ENCODE results near the gene KBTBD12.

GRCh38 chr3:127998596-127998995 lies 83.6 kb downstream of the KBTBD12 start:
- TF ChIP-seq POLR2A (IDR thresholded peaks at IDR 0.05; ENCODE audit: low read depth, low read length) (no peak), EZH2 (IDR thresholded peaks at IDR 0.05; ENCODE audit: borderline replicate concordance, low read depth, low read length, severe bottlenecking) (no peak), POLR2AphosphoS5 (IDR thresholded peaks at IDR 0.05; ENCODE audit: insufficient read depth, low read depth, low read length) (no peak), JUN (IDR thresholded peaks at IDR 0.05; ENCODE audit: borderline replicate concordance, insufficient read depth, insufficient read length, low read depth) (no peak)
- TF ChIP-seq, protein P1, sequence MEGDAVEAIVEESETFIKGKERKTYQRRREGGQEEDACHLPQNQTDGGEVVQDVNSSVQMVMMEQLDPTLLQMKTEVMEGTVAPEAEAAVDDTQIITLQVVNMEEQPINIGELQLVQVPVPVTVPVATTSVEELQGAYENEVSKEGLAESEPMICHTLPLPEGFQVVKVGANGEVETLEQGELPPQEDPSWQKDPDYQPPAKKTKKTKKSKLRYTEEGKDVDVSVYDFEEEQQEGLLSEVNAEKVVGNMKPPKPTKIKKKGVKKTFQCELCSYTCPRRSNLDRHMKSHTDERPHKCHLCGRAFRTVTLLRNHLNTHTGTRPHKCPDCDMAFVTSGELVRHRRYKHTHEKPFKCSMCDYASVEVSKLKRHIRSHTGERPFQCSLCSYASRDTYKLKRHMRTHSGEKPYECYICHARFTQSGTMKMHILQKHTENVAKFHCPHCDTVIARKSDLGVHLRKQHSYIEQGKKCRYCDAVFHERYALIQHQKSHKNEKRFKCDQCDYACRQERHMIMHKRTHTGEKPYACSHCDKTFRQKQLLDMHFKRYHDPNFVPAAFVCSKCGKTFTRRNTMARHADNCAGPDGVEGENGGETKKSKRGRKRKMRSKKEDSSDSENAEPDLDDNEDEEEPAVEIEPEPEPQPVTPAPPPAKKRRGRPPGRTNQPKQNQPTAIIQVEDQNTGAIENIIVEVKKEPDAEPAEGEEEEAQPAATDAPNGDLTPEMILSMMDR (IDR thresholded peaks at IDR 0.05; ENCODE audit: extremely low read depth in 1 of 2, insufficient read depth in 1 of 2, low read depth in 1 of 2, low read length in 2 of 2) = no peak
- TF ChIP-seq, protein P2, sequence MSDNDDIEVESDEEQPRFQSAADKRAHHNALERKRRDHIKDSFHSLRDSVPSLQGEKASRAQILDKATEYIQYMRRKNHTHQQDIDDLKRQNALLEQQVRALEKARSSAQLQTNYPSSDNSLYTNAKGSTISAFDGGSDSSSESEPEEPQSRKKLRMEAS (IDR thresholded peaks at IDR 0.05; ENCODE audit: insufficient read depth, insufficient read length) = no peak
